ENCODE measurements around the gene ZSWIM9. TPM values are rescaled to one million over a fixed set of nuclear protein-coding genes. Genes with fewer than 3 reads are reported as not detected.

The ZSWIM9 gene
- total RNA-seq, 4 donors from 2014 or later, result 1.6 to 8.4 (median 2.8) TPM

- H3K4me3 ChIP-seq, result no peak overlapping the region
- TF ChIP-seq POLR2A (IDR thresholded peaks at IDR 0.05), result no peak
- TF ChIP-seq CTCF (IDR thresholded peaks at IDR 0.05 in 4 of 5, conservative IDR thresholded peaks at IDR 0.05 in 1 of 5), result no peak
- peaks cover 6 to 15% of the 10 kb centered on the region in 2 donors for H3K4me1 ChIP-seq
- intact Hi-C loops (cut with DNase I; ENCODE audit: low total_unique reads), result no loop called here
- in situ Hi-C loops (cut with MboI; ENCODE audit: low sequenced_read_pairs in 4 of 4), result loop anchor here in 2 of 4 donors (25.0 kb wide), 1 partner anchor 206 kb away; no protein-coding TSS in a partner anchor
- no peak overlapping the region for H3K27ac ChIP-seq
- H3K9me3 ChIP-seq, result no peaks in the 10 kb centered on the region
- no peak for ATAC-seq
- no peak for DNase-seq
- H3K36me3 ChIP-seq, result peaks cover 0 to 7% of the 10 kb centered on the region in 2 donors
- H3K27me3 ChIP-seq, result no peaks in the 10 kb centered on the region
Measured at GRCh38 chr19:48168689-48169088, 1.8 kb upstream of the ZSWIM9 start.

- H3K27me3 ChIP-seq, result no peaks in the 10 kb centered on the region
- intact Hi-C loops (cut with DNase I; ENCODE audit: low total_unique reads) (no loop called here), in situ Hi-C loops (cut with MboI; ENCODE audit: low sequenced_read_pairs in 4 of 4) (loop anchor here in 2 of 4 donors (25.0 kb wide), 1 partner anchor 207 kb away; no protein-coding TSS in a partner anchor)
- H3K4me3 ChIP-seq, result peak overlapping the region; percentile 90 to 95 (median 93)
- TF ChIP-seq CTCF (IDR thresholded peaks at IDR 0.05 in 4 of 5, conservative IDR thresholded peaks at IDR 0.05 in 1 of 5) (no peak), POLR2A (IDR thresholded peaks at IDR 0.05) (no peak)
- ATAC-seq, result peak; percentile 8 to 38
- H3K4me1 ChIP-seq, result peaks cover 6 to 15% of the 10 kb centered on the region in 2 donors
- H3K27ac ChIP-seq, result peak overlapping the region; percentile 95 to 99 (median 98)
- H3K9me3 ChIP-seq, result no peaks in the 10 kb centered on the region
- DNase-seq, result peak; percentile 12 to 66
- H3K36me3 ChIP-seq, result peaks cover 0 to 13% of the 10 kb centered on the region in 2 donors
Measured at GRCh38 chr19:48169578-48169938, 922 bp upstream of the ZSWIM9 start.

GRCh38 chr19:48170817-48171347 lies 402 bp downstream of the ZSWIM9 start:
- H3K9me3 ChIP-seq, result no peaks in the 10 kb centered on the region
- in situ Hi-C loops (cut with MboI; ENCODE audit: low sequenced_read_pairs in 4 of 4), result loop anchor here in 2 of 4 donors (25.0 kb wide), 1 partner anchor 209 kb away; no protein-coding TSS in a partner anchor
- H3K4me3 ChIP-seq, result peak overlapping the region; percentile 90 to 95 (median 93)
- H3K4me1 ChIP-seq, result peaks cover 6 to 15% of the 10 kb centered on the region in 2 donors
- H3K27ac ChIP-seq, result peak overlapping the region; percentile 95 to 99 (median 98)
- intact Hi-C loops (cut with DNase I; ENCODE audit: low total_unique reads), result loop anchor here (1.0 to 2.0 kb wide), 2 partner anchors 34 to 85 kb away; no protein-coding TSS in a partner anchor
- no peak for ATAC-seq
- DNase-seq, result no peak
- TF ChIP-seq CTCF (IDR thresholded peaks at IDR 0.05 in 4 of 5, conservative IDR thresholded peaks at IDR 0.05 in 1 of 5) (no peak), POLR2A (IDR thresholded peaks at IDR 0.05) (no peak)
- H3K36me3 ChIP-seq, result peaks cover 0 to 15% of the 10 kb centered on the region in 2 donors
- no peaks in the 10 kb centered on the region for H3K27me3 ChIP-seq

GRCh38 chr19:48171710-48172109 lies 1.2 kb downstream of the ZSWIM9 start:
- DNase-seq, result no peak
- TF ChIP-seq CTCF (IDR thresholded peaks at IDR 0.05 in 4 of 5, conservative IDR thresholded peaks at IDR 0.05 in 1 of 5), result no peak
- TF ChIP-seq POLR2A (IDR thresholded peaks at IDR 0.05), result no peak
- intact Hi-C loops (cut with DNase I; ENCODE audit: low total_unique reads), result loop anchor here (2.0 kb wide), 1 partner anchor 33 kb away; no protein-coding TSS in a partner anchor
- no peaks in the 10 kb centered on the region for H3K9me3 ChIP-seq
- peaks cover 0 to 15% of the 10 kb centered on the region in 2 donors for H3K36me3 ChIP-seq
- in situ Hi-C loops (cut with MboI; ENCODE audit: low sequenced_read_pairs in 4 of 4), result loop anchor here in 2 of 4 donors (25.0 kb wide), 1 partner anchor 209 kb away; no protein-coding TSS in a partner anchor
- H3K4me1 ChIP-seq, result peaks cover 6 to 15% of the 10 kb centered on the region in 2 donors
- no peak overlapping the region for H3K4me3 ChIP-seq
- no peaks in the 10 kb centered on the region for H3K27me3 ChIP-seq
- H3K27ac ChIP-seq, result no peak overlapping the region
- ATAC-seq, result no peak
